Measurements from ENCODE around the gene TIMM13. TPM values are rescaled to one million over a fixed set of nuclear protein-coding genes. Genes with fewer than 3 reads are reported as not detected.
A peak's percentile ranks its signal among the peaks of the same experiment; 100 is the strongest.
"Not testable (repeated sequence)": the region's sequence is repeated elsewhere in the genome, so short reads cannot be mapped to it uniquely, and the experiment has no call there.

The TIMM13 gene
- total and polyA plus RNA-seq, 2 experiments from 2014 or later = 38.3 to 188 TPM

DNA sequence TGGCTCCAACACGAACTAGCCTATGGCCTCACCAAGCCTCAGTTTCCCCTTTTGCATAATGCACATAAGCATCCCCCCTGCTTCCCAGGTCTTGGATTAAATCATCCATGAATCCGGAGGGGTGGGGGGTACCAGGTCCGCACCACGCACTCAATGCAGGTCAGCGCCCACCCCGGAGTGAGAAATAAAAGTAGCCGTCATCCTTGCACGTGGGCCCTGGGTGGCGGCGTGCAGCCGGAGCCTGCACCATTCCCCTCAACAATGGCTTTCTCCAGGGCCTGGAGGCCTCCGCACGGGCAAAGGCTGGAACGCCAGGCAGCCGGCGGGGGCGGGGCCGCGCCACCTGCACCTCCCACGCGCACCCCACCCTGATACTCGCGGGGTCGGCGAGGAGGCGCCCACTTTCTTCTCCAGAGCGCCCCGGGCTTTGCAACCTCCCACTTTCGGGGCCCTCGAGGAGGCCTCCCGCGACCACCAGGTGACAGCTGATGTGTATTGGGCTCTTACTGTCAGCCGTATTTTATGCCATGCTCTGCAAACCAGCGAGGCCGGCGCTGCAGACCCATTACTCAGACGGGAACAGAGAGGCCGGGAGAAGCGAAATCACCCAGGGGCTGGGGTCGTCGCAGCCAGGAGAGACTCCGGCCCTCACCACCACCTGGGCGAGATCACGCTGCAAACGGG is 47.8 kb upstream of the TIMM13 start:
- Histone ChIP-seq H3K4me3 (peak overlapping the region; percentile 15), H3K27me3 (no peaks in the 10 kb centered on the region), H3K4me2 (peak overlapping the region; percentile 88), H2AFZ (peak overlapping the region; percentile 28), H4K20me1 (ENCODE audit: insufficient read depth, poor library complexity, severe bottlenecking) (peaks cover 17% of the 10 kb centered on the region), H3K9me2 (replicated peaks; ENCODE audit: insufficient read depth) (no peaks in the 10 kb centered on the region), H3K27ac (peak overlapping the region; percentile 75), H3K36me3 (replicated peaks; ENCODE audit: insufficient read depth, low read depth) (no peaks in the 10 kb centered on the region), H3K4me1 (ENCODE audit: insufficient read depth) (peaks cover 20% of the 10 kb centered on the region), H3K9me3 (ENCODE audit: low read depth) (no peaks in the 10 kb centered on the region), H3K79me2 (peaks cover 19% of the 10 kb centered on the region)
- TF ChIP-seq EZH2 (IDR thresholded peaks at IDR 0.05; ENCODE audit: borderline replicate concordance) (no peak), EZH2phosphoT487 (IDR thresholded peaks at IDR 0.05; ENCODE audit: low read depth, severe bottlenecking, unreplicated experiment) (no peak)
- TF ChIP-seq, protein P1, sequence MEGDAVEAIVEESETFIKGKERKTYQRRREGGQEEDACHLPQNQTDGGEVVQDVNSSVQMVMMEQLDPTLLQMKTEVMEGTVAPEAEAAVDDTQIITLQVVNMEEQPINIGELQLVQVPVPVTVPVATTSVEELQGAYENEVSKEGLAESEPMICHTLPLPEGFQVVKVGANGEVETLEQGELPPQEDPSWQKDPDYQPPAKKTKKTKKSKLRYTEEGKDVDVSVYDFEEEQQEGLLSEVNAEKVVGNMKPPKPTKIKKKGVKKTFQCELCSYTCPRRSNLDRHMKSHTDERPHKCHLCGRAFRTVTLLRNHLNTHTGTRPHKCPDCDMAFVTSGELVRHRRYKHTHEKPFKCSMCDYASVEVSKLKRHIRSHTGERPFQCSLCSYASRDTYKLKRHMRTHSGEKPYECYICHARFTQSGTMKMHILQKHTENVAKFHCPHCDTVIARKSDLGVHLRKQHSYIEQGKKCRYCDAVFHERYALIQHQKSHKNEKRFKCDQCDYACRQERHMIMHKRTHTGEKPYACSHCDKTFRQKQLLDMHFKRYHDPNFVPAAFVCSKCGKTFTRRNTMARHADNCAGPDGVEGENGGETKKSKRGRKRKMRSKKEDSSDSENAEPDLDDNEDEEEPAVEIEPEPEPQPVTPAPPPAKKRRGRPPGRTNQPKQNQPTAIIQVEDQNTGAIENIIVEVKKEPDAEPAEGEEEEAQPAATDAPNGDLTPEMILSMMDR (IDR thresholded peaks at IDR 0.05; ENCODE audit: poor library complexity) = no peak
- DNase-seq (ENCODE audit: low spot score) = peak; percentile 77
- WGBS (ENCODE audit: low lambda C conversion rate, missing lambda C conversion rate) = 5% methylated on average over 45 of the region's 45 CpGs

DNA sequence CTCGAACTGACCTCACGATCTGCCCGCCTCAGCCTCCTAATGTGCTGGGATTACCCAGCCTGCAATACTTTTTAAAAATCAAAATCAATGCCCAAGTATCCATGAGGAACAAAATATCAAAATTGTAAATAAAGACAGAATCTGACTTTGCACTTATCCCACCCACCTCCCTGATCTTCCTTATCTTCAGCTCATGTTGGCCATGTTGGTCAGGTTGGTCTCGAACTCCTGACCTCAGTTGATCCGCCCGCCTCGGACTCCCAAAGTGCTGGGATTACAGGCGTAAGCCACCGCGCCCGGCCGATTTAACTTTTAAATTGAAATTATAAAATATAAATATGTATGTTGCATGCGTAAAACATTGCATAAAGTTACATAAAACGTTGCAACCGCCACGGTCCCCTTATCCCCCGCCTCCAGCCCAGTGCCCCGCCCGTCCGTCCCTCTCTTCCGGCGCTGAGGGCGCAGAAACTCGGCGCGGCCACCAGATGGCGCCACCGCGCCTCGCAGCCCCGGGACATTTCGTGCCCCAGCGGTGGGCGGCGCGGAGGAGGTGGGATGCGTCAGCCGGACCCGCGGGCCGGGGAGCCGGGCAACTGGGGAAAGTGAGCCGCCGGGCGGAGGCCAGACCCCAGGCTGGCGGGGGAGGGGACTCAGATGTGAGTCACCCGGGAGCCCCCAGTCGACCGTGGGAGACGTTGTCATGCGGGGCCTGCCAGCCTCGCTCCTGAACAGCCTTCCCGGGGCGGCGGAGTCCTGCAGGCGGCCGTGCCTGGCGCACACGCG is 47.0 kb upstream of the TIMM13 start:
- Histone ChIP-seq H4K20me1 (ENCODE audit: insufficient read depth, poor library complexity, severe bottlenecking) (peaks cover 17% of the 10 kb centered on the region), H3K9me2 (replicated peaks; ENCODE audit: insufficient read depth) (no peaks in the 10 kb centered on the region), H3K4me2 (peak overlapping the region; percentile 88), H3K4me1 (ENCODE audit: insufficient read depth) (peaks cover 20% of the 10 kb centered on the region), H3K4me3 (peak overlapping the region; percentile 15), H2AFZ (peak overlapping the region; percentile 28), H3K9me3 (ENCODE audit: low read depth) (no peaks in the 10 kb centered on the region), H3K79me2 (peaks cover 19% of the 10 kb centered on the region), H3K27me3 (no peaks in the 10 kb centered on the region), H3K36me3 (replicated peaks; ENCODE audit: insufficient read depth, low read depth) (no peaks in the 10 kb centered on the region), H3K27ac (peak overlapping the region; percentile 75)
- TF ChIP-seq EZH2 (IDR thresholded peaks at IDR 0.05; ENCODE audit: borderline replicate concordance) (no peak), EZH2phosphoT487 (IDR thresholded peaks at IDR 0.05; ENCODE audit: low read depth, severe bottlenecking, unreplicated experiment) (no peak)
- TF ChIP-seq, protein P1 (IDR thresholded peaks at IDR 0.05; ENCODE audit: poor library complexity) = peak; percentile 99
- WGBS (ENCODE audit: low lambda C conversion rate, missing lambda C conversion rate) = 12% methylated on average over 57 of the region's 60 CpGs
- DNase-seq (ENCODE audit: low spot score) = peak; percentile 96

DNA sequence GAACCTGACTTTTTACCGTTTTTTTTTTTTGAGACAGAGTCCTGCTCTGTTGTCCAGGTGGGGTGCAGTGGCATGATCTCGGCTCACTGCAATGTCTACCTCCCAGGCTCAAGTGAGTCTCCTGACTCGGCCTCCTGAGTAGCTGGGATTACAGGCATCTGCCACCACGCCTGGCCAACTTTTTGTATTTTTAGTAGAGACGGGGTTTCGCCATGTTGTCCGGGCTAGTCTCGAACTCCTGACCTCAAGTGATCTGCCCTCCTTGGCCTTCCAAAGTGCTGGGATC is 42.5 kb upstream of the TIMM13 start:
- H3K36me3 ChIP-seq (replicated peaks; ENCODE audit: insufficient read depth, low read depth); H3K4me3 ChIP-seq; DNase-seq (ENCODE audit: low spot score); H3K4me2 ChIP-seq; H4K20me1 ChIP-seq (ENCODE audit: insufficient read depth, poor library complexity, severe bottlenecking); H3K4me1 ChIP-seq (ENCODE audit: insufficient read depth); H3K79me2 ChIP-seq; H3K27me3 ChIP-seq; H3K9me3 ChIP-seq (ENCODE audit: low read depth); H3K9me2 ChIP-seq (replicated peaks; ENCODE audit: insufficient read depth); H2AFZ ChIP-seq; H3K27ac ChIP-seq: not testable (repeated sequence)
- WGBS (ENCODE audit: low lambda C conversion rate, missing lambda C conversion rate) = 89% methylated on average over 8 of the region's 8 CpGs

All from hepatocyte (in vitro differentiated cells).